Measurements from ENCODE around the gene LGR6. TPM values are rescaled to one million over a fixed set of nuclear protein-coding genes. Genes with fewer than 3 reads are reported as not detected.

LGR6 gene
- total and polyA plus RNA-seq, 2 donors (not counting 1 experiment from before 2014, with no cell fraction given), result 0.28 TPM; not detected in 1

GRCh38 chr1:202192770-202193613 lies 607 bp upstream of the LGR6 start:
- DNase-seq (peak; percentile 75), ATAC-seq (ENCODE audit: low read depth) (peak; percentile 71)
- no peak overlapping the region for H3K4me3 ChIP-seq (ENCODE audit: control extremely low read depth in 1 of 5, extremely low read depth in 1 of 5, insufficient read depth in 1 of 5, low read depth in 2 of 5, low read length in 4 of 5)
- no peak overlapping the region for H2AFZ ChIP-seq (ENCODE audit: insufficient read depth, low read depth, low read length, poor library complexity, severe bottlenecking)
- POLR2A ChIA-PET, result no interaction called here
- peak; percentile 89 for TF ChIP-seq CTCF (IDR thresholded peaks at IDR 0.05)
- no peak for TF ChIP-seq EZH2 (IDR thresholded peaks at IDR 0.05; ENCODE audit: borderline replicate concordance, insufficient read depth, low read depth, low read length, poor library complexity, severe bottlenecking)
- Mint-ChIP-seq H3K9me3 (ENCODE audit: insufficient read depth) (no peaks in the 10 kb centered on the region), H3K27ac (no peak overlapping the region), H3K4me1 (peaks cover 18% of the 10 kb centered on the region), H3K4me3 (peak overlapping the region; percentile 58), H3K27me3 (peaks cover 54% of the 10 kb centered on the region)
- CTCF ChIA-PET, result interaction anchor here (0.8 to 2.7 kb wide), 30 partner anchors 8 to 606 kb away, joined by 3 to 71 read pairs (median 4); partner anchors contain the start of gene PTPN7
- H3K4me1 ChIP-seq (ENCODE audit: control insufficient read depth in 2 of 2, insufficient read depth in 2 of 2, low read length in 2 of 2), result peaks cover 14 to 19% of the 10 kb centered on the region in 2 donors
- 33% methylated on average over 17 of the region's 18 CpGs for WGBS (ENCODE audit: insufficient coverage)
- H3K79me2 ChIP-seq (ENCODE audit: control insufficient read depth, insufficient read depth, low read length), result no peaks in the 10 kb centered on the region
- intact Hi-C loops (cut with micrococcal nuclease), result loop anchor here (1.0 kb wide), 2 partner anchors 122 to 526 kb away; no protein-coding TSS in a partner anchor
- H3K9me3 ChIP-seq (ENCODE audit: control extremely low read depth in 1 of 3, control insufficient read depth in 2 of 3, insufficient read depth in 1 of 3, low read length in 2 of 3), result no peaks in the 10 kb centered on the region
- H4K20me1 ChIP-seq (ENCODE audit: control insufficient read depth, insufficient read depth, low read length, poor library complexity, severe bottlenecking), result no peaks in the 10 kb centered on the region
- H3K27me3 ChIP-seq (replicated peaks in 1 of 4; ENCODE audit: control extremely low read depth in 1 of 4, control insufficient read depth in 3 of 4, insufficient read depth in 4 of 4, low read length in 3 of 4), result peaks cover 0 to 36% (median 10%) of the 10 kb centered on the region in 4 experiments
- no peaks in the 10 kb centered on the region for H3K36me3 ChIP-seq (replicated peaks in 1 of 2; ENCODE audit: control extremely low read depth in 1 of 2, control insufficient read depth in 1 of 2, extremely low read depth in 1 of 2, insufficient read depth in 2 of 2, low read length in 1 of 2)
- no peak overlapping the region for H3K27ac ChIP-seq (ENCODE audit: low read length in 2 of 2)
- peak overlapping the region; percentile 63 for H3K4me2 ChIP-seq (replicated peaks; ENCODE audit: low read depth, low read length, poor library complexity, severe bottlenecking)
- H3K9ac ChIP-seq (ENCODE audit: low read length), result no peak overlapping the region

GRCh38 chr1:202194328-202194648 lies 689 bp downstream of the LGR6 start:
- ChIA-PET CTCF (interaction anchor here (1.5 to 2.7 kb wide), 4 partner anchors 11 to 524 kb away, joined by 5 to 71 read pairs (median 11); no protein-coding TSS in a partner anchor), POLR2A (no interaction called here)
- Mint-ChIP-seq H3K4me1 (peaks cover 20% of the 10 kb centered on the region), H3K27me3 (peaks cover 58% of the 10 kb centered on the region), H3K4me3 (peak overlapping the region; percentile 55), H3K27ac (no peak overlapping the region), H3K9me3 (ENCODE audit: insufficient read depth) (no peaks in the 10 kb centered on the region)
- no peaks in the 10 kb centered on the region for H3K36me3 ChIP-seq (replicated peaks in 1 of 2; ENCODE audit: control extremely low read depth in 1 of 2, control insufficient read depth in 1 of 2, extremely low read depth in 1 of 2, insufficient read depth in 2 of 2, low read length in 1 of 2)
- H3K4me1 ChIP-seq (ENCODE audit: control insufficient read depth in 2 of 2, insufficient read depth in 2 of 2, low read length in 2 of 2), result peaks cover 14 to 19% of the 10 kb centered on the region in 2 donors
- peaks cover 0 to 36% (median 10%) of the 10 kb centered on the region in 4 experiments for H3K27me3 ChIP-seq (replicated peaks in 1 of 4; ENCODE audit: control extremely low read depth in 1 of 4, control insufficient read depth in 3 of 4, insufficient read depth in 4 of 4, low read length in 3 of 4)
- H3K9me3 ChIP-seq (ENCODE audit: control extremely low read depth in 1 of 3, control insufficient read depth in 2 of 3, insufficient read depth in 1 of 3, low read length in 2 of 3), result no peaks in the 10 kb centered on the region
- 65% methylated on average over 10 of the region's 11 CpGs for WGBS (ENCODE audit: insufficient coverage)
- ATAC-seq (ENCODE audit: low read depth) (no peak), DNase-seq (no peak)
- intact Hi-C loops (cut with micrococcal nuclease), result no loop called here
- no peaks in the 10 kb centered on the region for H4K20me1 ChIP-seq (ENCODE audit: control insufficient read depth, insufficient read depth, low read length, poor library complexity, severe bottlenecking)
- no peak overlapping the region for H3K9ac ChIP-seq (ENCODE audit: low read length)
- peak overlapping the region; percentile 63 for H3K4me2 ChIP-seq (replicated peaks; ENCODE audit: low read depth, low read length, poor library complexity, severe bottlenecking)
- H3K27ac ChIP-seq (ENCODE audit: low read length in 2 of 2), result no peak overlapping the region
- TF ChIP-seq CTCF (IDR thresholded peaks at IDR 0.05) (no peak), EZH2 (IDR thresholded peaks at IDR 0.05; ENCODE audit: borderline replicate concordance, insufficient read depth, low read depth, low read length, poor library complexity, severe bottlenecking) (no peak)
- H2AFZ ChIP-seq (ENCODE audit: insufficient read depth, low read depth, low read length, poor library complexity, severe bottlenecking), result no peak overlapping the region
- no peak overlapping the region for H3K4me3 ChIP-seq (ENCODE audit: control extremely low read depth in 1 of 5, extremely low read depth in 1 of 5, insufficient read depth in 1 of 5, low read depth in 2 of 5, low read length in 4 of 5)
- H3K79me2 ChIP-seq (ENCODE audit: control insufficient read depth, insufficient read depth, low read length), result no peaks in the 10 kb centered on the region
